ENCODE results near the gene GARRE1. TPM values are rescaled to one million over a fixed set of nuclear protein-coding genes. Genes with fewer than 3 reads are reported as not detected.
A peak's percentile ranks its signal among the peaks of the same experiment; 100 is the strongest.

GARRE1 gene
- total and polyA plus RNA-seq, 2 experiments from 2014 or later: 16.0 to 20.0 TPM

- H4K20me1 ChIP-seq (replicated peaks; ENCODE audit: insufficient read depth): 0 out of 2 replicates have a peak, but pooled peaks cover 6% of the 10 kb centered on the region
- H3K27ac ChIP-seq (ENCODE audit: low read depth): peak overlapping the region; percentile 18
These were observed 15.7 kb downstream of the GARRE1 start for GRCh38 chr19:34269968-34270621.

More at GRCh38 chr19:34269968-34270621, 15.7 kb downstream of the GARRE1 start:
- Mint-ChIP-seq H3K4me1 (peaks cover 30% of the 10 kb centered on the region), H3K4me3 (no peak overlapping the region), H3K9me3 (no peaks in the 10 kb centered on the region), H3K36me3 (ENCODE audit: low read depth) (no peaks in the 10 kb centered on the region; the same call in 2 of the 3 replicates), H3K27me3 (ENCODE audit: insufficient read depth, low read depth, poor library complexity) (peaks cover 3% of the 10 kb centered on the region), H3K27ac (peak overlapping the region; percentile 87)
- DNase-seq (ENCODE audit: low spot score) (peak; percentile 69), ATAC-seq (peak; percentile 61)
- no peaks in the 10 kb centered on the region for H3K9me2 ChIP-seq (ENCODE audit: insufficient read depth)
- no peak overlapping the region for H2AFZ ChIP-seq
- H3K79me2 ChIP-seq (replicated peaks; ENCODE audit: insufficient read depth): peaks cover 57% of the 10 kb centered on the region
- H3K36me3 ChIP-seq (ENCODE audit: insufficient read depth): no peaks in the 10 kb centered on the region
- no peak overlapping the region for H3K4me3 ChIP-seq
- no peak for TF ChIP-seq EZH2 (IDR thresholded peaks at IDR 0.05; ENCODE audit: low read depth, unreplicated experiment)
- TF ChIP-seq STAT1 (IDR thresholded peaks at IDR 0.05; ENCODE audit: unreplicated experiment): no peak
- TF ChIP-seq ETS1 (IDR thresholded peaks at IDR 0.05): no peak
- no peak for TF ChIP-seq EZH2phosphoT487 (IDR thresholded peaks at IDR 0.05; ENCODE audit: unreplicated experiment)
- no peak for TF ChIP-seq ZNF114 (CRISPR knock-in tag; IDR thresholded peaks at IDR 0.05)
- no peak for TF ChIP-seq NANOG (IDR thresholded peaks at IDR 0.05; ENCODE audit: borderline replicate concordance)
- TF ChIP-seq CREB1 (CRISPR knock-in tag; IDR thresholded peaks at IDR 0.05; ENCODE audit: low read depth): no peak
- TF ChIP-seq REST (IDR thresholded peaks at IDR 0.05; ENCODE audit: unreplicated experiment): no peak
- no peak for TF ChIP-seq ZNF462 (CRISPR knock-in tag; IDR thresholded peaks at IDR 0.05)
- TF ChIP-seq JUNB (IDR thresholded peaks at IDR 0.05; ENCODE audit: unreplicated experiment): no peak
- TF ChIP-seq CTCF (conservative IDR thresholded peaks at IDR 0.05; ENCODE audit: low read depth in 2 of 2): no peak
- no peak for TF ChIP-seq ZNF331 (CRISPR knock-in tag; IDR thresholded peaks at IDR 0.05; ENCODE audit: low read depth)
- no peak for TF ChIP-seq POLR2AphosphoS5 (IDR thresholded peaks at IDR 0.05; ENCODE audit: low read depth)
- H3K27me3 ChIP-seq (ENCODE audit: insufficient read depth): no peaks in the 10 kb centered on the region
- H3F3A ChIP-seq (replicated peaks; ENCODE audit: low read depth): no peaks in the 10 kb centered on the region; the same call in 1 of the 2 replicates
- no peak overlapping the region for H3K4me2 ChIP-seq
- peaks cover 22% of the 10 kb centered on the region for H3K4me1 ChIP-seq (ENCODE audit: insufficient read depth)

Measured in GM23338 (cell line).